ENCODE measurements around the gene IP6K2. TPM values are rescaled to one million over a fixed set of nuclear protein-coding genes. Genes with fewer than 3 reads are reported as not detected.

Gene IP6K2
- polyA plus RNA-seq, 2 of the 4 experiments (the other 2 are of a cell fraction), result 61.9 to 78.4 TPM

DNA sequence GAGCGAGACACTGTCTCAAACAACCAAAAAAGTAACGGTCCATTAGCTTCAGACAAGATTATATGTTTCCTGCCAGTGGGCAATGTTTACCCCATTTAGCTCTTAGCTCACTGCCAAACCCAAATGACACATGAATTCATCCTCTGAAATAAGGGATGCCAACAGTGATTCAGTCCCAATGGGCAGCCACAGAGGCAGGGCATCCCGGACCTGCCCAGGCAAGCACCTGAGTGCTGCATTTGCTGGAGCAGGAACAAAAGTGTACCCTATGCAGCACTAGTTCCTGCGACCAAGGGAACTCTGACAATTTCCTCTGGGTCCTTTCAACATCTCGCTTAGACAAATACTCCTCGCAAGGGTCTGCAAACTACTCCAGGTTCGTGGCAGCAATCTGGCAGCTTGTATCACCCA is 8.0 kb downstream of the IP6K2 start:
- peak overlapping the region; percentile 31 to 70; a peak in 5 of 6 replicates for H3K27ac ChIP-seq
- WGBS (ENCODE audit: missing lambda C conversion rate), result 85% methylated on average over 7 of the region's 7 CpGs
- DNase-seq (ENCODE audit: low read depth in 1 of 2, low spot score in 1 of 2) (no peak), FAIRE-seq (no peak), ATAC-seq (peak in 1 of 2 experiments; percentile 26; a peak in 2 of 6 replicates)
- ChIA-PET POLR2A (interaction anchor here (1.0 kb wide), 1 partner anchor 8 kb away, joined by 3 read pairs; the partner anchor contains the start of gene IP6K2), CTCF (interaction anchor here (1.4 to 4.6 kb wide), 3 partner anchors 14 to 31 kb away, joined by 4 to 18 read pairs (median 7); partner anchors contain the start of gene NCKIPSD)
- H3K4me1 ChIP-seq, result peaks cover 13% of the 10 kb centered on the region; the same call in 2 of the 3 replicates
- no peak for TF ChIP-seq SMC3 (IDR thresholded peaks at IDR 0.05)
- TF ChIP-seq REST (IDR thresholded peaks at IDR 0.05), result no peak
- TF ChIP-seq, protein P1, sequence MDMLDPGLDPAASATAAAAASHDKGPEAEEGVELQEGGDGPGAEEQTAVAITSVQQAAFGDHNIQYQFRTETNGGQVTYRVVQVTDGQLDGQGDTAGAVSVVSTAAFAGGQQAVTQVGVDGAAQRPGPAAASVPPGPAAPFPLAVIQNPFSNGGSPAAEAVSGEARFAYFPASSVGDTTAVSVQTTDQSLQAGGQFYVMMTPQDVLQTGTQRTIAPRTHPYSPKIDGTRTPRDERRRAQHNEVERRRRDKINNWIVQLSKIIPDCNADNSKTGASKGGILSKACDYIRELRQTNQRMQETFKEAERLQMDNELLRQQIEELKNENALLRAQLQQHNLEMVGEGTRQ (IDR thresholded peaks at IDR 0.05), result no peak
- TF ChIP-seq HOXB5 (CRISPR knock-in tag; IDR thresholded peaks at IDR 0.05), result no peak
- TF ChIP-seq RAD21 (conservative IDR thresholded peaks at IDR 0.05 in 1 of 2, IDR thresholded peaks at IDR 0.05 in 1 of 2), result no peak
- TF ChIP-seq RCOR1 (IDR thresholded peaks at IDR 0.05; ENCODE audit: low read depth, low read length), result no peak
- TF ChIP-seq HEYL (CRISPR knock-in tag; IDR thresholded peaks at IDR 0.05), result no peak
- no peak for TF ChIP-seq KDM5A (IDR thresholded peaks at IDR 0.05)
- TF ChIP-seq EHMT2 (IDR thresholded peaks at IDR 0.05; ENCODE audit: low read depth), result no peak
- no peak for TF ChIP-seq JUN (IDR thresholded peaks at IDR 0.05)
- TF ChIP-seq MYC (IDR thresholded peaks at IDR 0.05; ENCODE audit: borderline replicate concordance, low read length), result no peak
- TF ChIP-seq ZC3H11A (IDR thresholded peaks at IDR 0.05), result no peak
- no peak for TF ChIP-seq HES2 (IDR thresholded peaks at IDR 0.05)
- TF ChIP-seq NR3C1 (IDR thresholded peaks at IDR 0.05), result no peak
- TF ChIP-seq PBX3 (IDR thresholded peaks at IDR 0.05), result no peak
- no peak for TF ChIP-seq PHF8 (IDR thresholded peaks at IDR 0.05; ENCODE audit: borderline replicate concordance, low read depth)
- TF ChIP-seq TP53 (CRISPR knock-in tag; IDR thresholded peaks at IDR 0.05), result no peak
- H3K9me3 ChIP-seq, result no peaks in the 10 kb centered on the region
- H3K4me3 ChIP-seq, result no peak overlapping the region
- 0 out of 3 replicates have a peak overlapping the region, but pooled peaks have one; percentile 21 for H3K4me2 ChIP-seq

- WGBS (ENCODE audit: missing lambda C conversion rate), result 54% methylated on average over 2 of the region's 2 CpGs
- POLR2A ChIA-PET, result interaction anchor here (1.0 kb wide), 1 partner anchor 9 kb away, joined by 3 read pairs; the partner anchor contains the start of gene IP6K2
Measured at GRCh38 chr3:48708481-48708889, 8.5 kb downstream of the IP6K2 start.

More at GRCh38 chr3:48708481-48708889, 8.5 kb downstream of the IP6K2 start:
- FAIRE-seq, result no peak
- no peaks in the 10 kb centered on the region for H3K9me3 ChIP-seq
- no peak overlapping the region for H3K4me3 ChIP-seq
- CTCF ChIA-PET, result interaction anchor here (1.4 to 4.6 kb wide), 3 partner anchors 14 to 31 kb away, joined by 4 to 18 read pairs (median 7); partner anchors contain the start of gene NCKIPSD
- no peak overlapping the region for H3K4me2 ChIP-seq
- H3K4me1 ChIP-seq, result peaks cover 13% of the 10 kb centered on the region; the same call in 2 of the 3 replicates
- peak in 1 of 2 experiments; percentile 19; a peak in 2 of 6 replicates for ATAC-seq
- DNase-seq (ENCODE audit: low read depth in 1 of 2, low spot score in 1 of 2), result no peak
- H3K27ac ChIP-seq, result peak overlapping the region; percentile 31 to 70; a peak in 5 of 6 replicates
- TF ChIP-seq EP300 (IDR thresholded peaks at IDR 0.05), result no peak
- TF ChIP-seq KDM1A (IDR thresholded peaks at IDR 0.05; ENCODE audit: low read depth), result no peak
- no peak for TF ChIP-seq JUN (IDR thresholded peaks at IDR 0.05)
